Measurements from ENCODE around the gene CMBL. TPM values are rescaled to one million over a fixed set of nuclear protein-coding genes. Genes with fewer than 3 reads are reported as not detected.
A peak's percentile ranks its signal among the peaks of the same experiment; 100 is the strongest.

Gene CMBL
- total RNA-seq, 1 experiment from 2014 or later, result 43.2 TPM

GRCh38 chr5:10306114-10306513 lies 1.6 kb downstream of the CMBL start:
- BruUV-seq (replicated peaks), result no TSS peak
- peak overlapping the region; percentile 61 to 64 for H3K4me3 ChIP-seq (ENCODE audit: low read depth in 2 of 2, low read length in 2 of 2)
- no peaks in the 10 kb centered on the region for H3K9me3 ChIP-seq (ENCODE audit: control insufficient read depth, insufficient read depth, low read depth, low read length)
- peaks cover 60% of the 10 kb centered on the region for H3K4me1 ChIP-seq (ENCODE audit: control insufficient read depth, insufficient read depth, low read length)
- POLR2A ChIA-PET, result no interaction called here
- intact Hi-C loops (cut with micrococcal nuclease; ENCODE audit: unreplicated experiment) (no loop called here), in situ Hi-C loops (cut with HindIII; ENCODE audit: low pct_unique_long_range_greater_than_20kb, low sequenced_read_pairs) (no loop called here)
- DNase-seq (ENCODE audit: low read depth, low spot score), result no peak
- no peak for ATAC-seq
- no peaks in the 10 kb centered on the region for H3K36me3 ChIP-seq (ENCODE audit: control insufficient read depth, insufficient read depth, low read length)
- no peak for TF ChIP-seq TCF7L2 (IDR thresholded peaks at IDR 0.05; ENCODE audit: low read depth, low read length)
- TF ChIP-seq POLR2AphosphoS5 (IDR thresholded peaks at IDR 0.05; ENCODE audit: low read depth, low read length), result no peak
- no peak for TF ChIP-seq REST (IDR thresholded peaks at IDR 0.05; ENCODE audit: insufficient read depth in 1 of 2, low read depth in 2 of 2, low read length in 1 of 2)
- no peak for TF ChIP-seq CTCF (IDR thresholded peaks at IDR 0.05)
- no peak for TF ChIP-seq SIN3A (IDR thresholded peaks at IDR 0.05; ENCODE audit: borderline replicate concordance, insufficient read depth, low read depth, low read length)
- no peaks in the 10 kb centered on the region for H3K27me3 ChIP-seq (ENCODE audit: control insufficient read depth, insufficient read depth, low read length)
- CTCF ChIA-PET, result no interaction called here
- H3K27ac ChIP-seq (ENCODE audit: low read length), result peak overlapping the region; percentile 87

GRCh38 chr5:10304932-10305331 lies 2.8 kb downstream of the CMBL start:
- intact Hi-C loops (cut with micrococcal nuclease; ENCODE audit: unreplicated experiment), result no loop called here
- Histone ChIP-seq H3K4me1 (ENCODE audit: control insufficient read depth, insufficient read depth, low read length) (peaks cover 49% of the 10 kb centered on the region), H3K36me3 (ENCODE audit: control insufficient read depth, insufficient read depth, low read length) (no peaks in the 10 kb centered on the region), H3K27ac (ENCODE audit: low read length) (peak overlapping the region; percentile 15; the same call in 1 of the 2 replicates), H3K4me3 (ENCODE audit: low read depth in 2 of 2, low read length in 2 of 2) (no peak overlapping the region), H3K9me3 (ENCODE audit: control insufficient read depth, insufficient read depth, low read depth, low read length) (no peaks in the 10 kb centered on the region), H3K27me3 (ENCODE audit: control insufficient read depth, insufficient read depth, low read length) (no peaks in the 10 kb centered on the region)
- no peak for DNase-seq (ENCODE audit: low read depth, low spot score)
- in situ Hi-C loops (cut with HindIII; ENCODE audit: low pct_unique_long_range_greater_than_20kb, low sequenced_read_pairs), result no loop called here
- ChIA-PET POLR2A (interaction anchor here (1.1 kb wide), 1 partner anchor 53 kb away, joined by 3 read pairs; no protein-coding TSS in a partner anchor), CTCF (interaction anchor here (1.7 kb wide), 1 partner anchor 21 kb away, joined by 5 read pairs; no protein-coding TSS in a partner anchor)
- TF ChIP-seq REST (IDR thresholded peaks at IDR 0.05; ENCODE audit: insufficient read depth in 1 of 2, low read depth in 2 of 2, low read length in 1 of 2), result no peak
- no peak for TF ChIP-seq SIN3A (IDR thresholded peaks at IDR 0.05; ENCODE audit: borderline replicate concordance, insufficient read depth, low read depth, low read length)
- TF ChIP-seq TCF7L2 (IDR thresholded peaks at IDR 0.05; ENCODE audit: low read depth, low read length), result no peak
- TF ChIP-seq CTCF (IDR thresholded peaks at IDR 0.05), result peak; percentile 67; the same call in 1 of the 2 replicates
- no TSS peak for BruUV-seq (replicated peaks)
- peak; percentile 29; the same call in 1 of the 2 replicates for ATAC-seq
